GM19467 (cell line): Measurements from ENCODE around the gene ARHGAP36.

Experiments used
- ATAC-seq: cut with Tn5 transposase; IDR thresholded peaks from one replicate; pipeline ENCODE4 v1.9.1; 2021; ENCODE audit warnings: mild to moderate bottlenecking, moderate library complexity; ENCODE audit not compliant: unreplicated experiment

ARHGAP36 gene, protein sequence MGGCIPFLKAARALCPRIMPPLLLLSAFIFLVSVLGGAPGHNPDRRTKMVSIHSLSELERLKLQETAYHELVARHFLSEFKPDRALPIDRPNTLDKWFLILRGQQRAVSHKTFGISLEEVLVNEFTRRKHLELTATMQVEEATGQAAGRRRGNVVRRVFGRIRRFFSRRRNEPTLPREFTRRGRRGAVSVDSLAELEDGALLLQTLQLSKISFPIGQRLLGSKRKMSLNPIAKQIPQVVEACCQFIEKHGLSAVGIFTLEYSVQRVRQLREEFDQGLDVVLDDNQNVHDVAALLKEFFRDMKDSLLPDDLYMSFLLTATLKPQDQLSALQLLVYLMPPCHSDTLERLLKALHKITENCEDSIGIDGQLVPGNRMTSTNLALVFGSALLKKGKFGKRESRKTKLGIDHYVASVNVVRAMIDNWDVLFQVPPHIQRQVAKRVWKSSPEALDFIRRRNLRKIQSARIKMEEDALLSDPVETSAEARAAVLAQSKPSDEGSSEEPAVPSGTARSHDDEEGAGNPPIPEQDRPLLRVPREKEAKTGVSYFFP

DNA sequence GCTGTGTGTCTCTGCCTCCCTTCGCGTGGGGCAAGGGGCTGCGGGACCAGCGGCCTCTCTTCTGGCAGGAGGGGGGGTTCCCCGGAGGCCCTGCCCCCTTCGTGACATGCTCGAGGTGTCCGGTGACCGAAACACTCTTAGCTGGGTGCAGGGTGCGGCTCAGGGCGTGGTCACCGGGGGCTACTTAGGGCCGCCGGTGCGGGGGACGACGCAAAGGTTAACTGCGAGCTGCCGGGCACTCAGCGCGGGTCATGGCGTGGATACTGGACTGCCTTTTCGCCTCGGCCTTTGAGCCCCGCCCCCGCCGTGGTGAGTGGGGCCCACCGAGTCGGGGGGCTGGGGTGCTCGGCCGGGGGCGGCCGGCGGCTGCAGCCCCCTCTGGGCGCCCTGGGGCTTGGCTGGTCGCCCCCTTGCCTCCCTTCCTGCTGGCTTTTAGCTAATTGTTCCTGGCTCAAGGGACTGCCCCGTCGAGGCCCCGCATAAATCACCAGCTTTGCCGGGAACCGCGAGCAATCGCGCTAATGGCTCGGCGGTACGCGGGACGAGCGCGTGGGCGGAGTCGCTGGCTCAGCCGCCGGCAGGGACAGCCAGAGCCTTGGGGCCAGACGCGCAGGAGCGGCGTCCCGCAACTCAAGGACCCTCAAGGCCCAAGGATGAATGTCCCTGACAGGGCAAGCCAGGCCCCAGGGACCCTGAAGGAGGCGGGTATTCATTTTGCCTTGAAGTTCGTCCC is at the start of gene ARHGAP36:
Gene ARHGAP36 (plus strand): TSS at position 211 of the 733 bp plus-strand sequence. CDS start 23,320 bp downstream, outside the sequence.
- no peak for ATAC-seq

DNA sequence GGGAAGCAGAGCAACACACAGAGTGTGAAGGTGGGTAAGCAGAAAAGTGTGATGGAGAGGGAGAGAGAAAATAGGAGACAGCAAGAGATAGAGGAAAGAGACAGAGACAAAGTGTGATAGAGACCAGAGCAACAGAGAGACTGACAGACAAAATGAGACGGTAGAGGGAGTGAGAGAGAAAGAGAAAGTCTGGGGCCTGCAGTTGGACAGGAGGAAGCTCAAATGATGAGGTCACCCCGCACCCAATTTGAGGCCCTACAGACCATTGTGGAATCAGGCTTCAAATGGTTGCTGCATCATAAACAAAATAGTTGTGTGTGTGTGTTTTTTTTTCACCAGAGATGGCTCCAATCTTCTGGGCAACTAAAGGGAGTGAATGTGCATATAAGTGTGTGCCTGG is 48.0 kb upstream of the ARHGAP36 start:
- ATAC-seq = no peak

DNA sequence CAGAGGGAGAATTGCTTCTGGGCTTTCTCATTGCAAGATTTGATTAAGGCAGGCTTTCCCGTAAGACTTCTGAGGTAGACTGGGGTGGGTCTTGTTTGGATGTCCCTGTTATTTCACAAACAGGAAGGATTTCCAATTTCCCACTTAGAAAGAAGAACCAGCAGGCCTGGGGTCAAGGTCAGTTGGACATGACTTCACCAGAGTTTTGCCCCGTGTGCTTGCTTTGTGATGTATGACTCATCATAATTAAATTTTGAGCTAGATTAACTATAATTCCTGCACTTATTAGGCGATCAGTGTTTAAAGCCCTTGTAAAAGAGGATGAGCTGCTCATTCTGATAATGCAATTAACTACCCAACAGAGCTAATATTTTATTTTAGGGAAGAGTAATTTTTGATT is 32.8 kb upstream of the ARHGAP36 start:
- ATAC-seq = no peak

DNA sequence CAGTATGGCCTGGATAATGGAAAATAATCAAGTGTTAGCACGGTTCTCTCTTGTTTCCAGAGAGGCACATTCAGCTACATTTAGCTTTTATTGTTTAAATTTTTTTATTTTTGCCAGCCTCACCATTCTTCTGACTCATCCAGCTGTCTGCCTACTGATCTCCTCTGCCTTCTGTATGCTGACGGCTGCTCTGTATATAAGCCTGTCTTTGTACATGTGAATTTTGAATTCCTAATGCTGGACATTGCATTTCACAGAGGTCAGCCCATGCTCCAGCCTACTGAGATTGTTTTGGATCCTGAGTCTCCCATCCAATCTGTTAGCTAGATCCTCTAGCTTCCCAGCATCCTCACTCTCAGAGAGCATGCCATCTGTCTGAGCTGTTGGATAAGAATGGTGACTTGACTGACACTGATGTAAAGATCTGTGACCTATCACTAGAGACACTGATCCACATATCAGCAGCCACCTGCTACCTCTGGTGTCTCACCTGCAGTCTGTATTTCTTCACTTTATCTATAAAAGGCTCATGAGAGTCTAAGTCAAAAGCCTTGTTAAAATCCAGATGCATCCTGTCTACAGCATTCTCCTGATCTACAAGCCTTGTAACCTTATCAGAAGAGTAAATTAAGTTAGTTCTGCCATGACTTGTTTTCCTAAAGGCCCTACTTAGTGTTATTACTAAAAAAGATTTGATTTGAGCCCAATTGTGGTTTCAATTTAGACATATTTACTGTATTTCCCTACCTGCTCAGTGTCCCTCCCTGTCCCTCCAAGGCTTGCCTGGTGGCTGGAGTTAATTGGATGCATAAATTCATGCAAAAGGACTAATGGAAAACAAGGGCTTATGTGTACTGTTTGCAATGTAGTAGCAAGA is 25.6 kb upstream of the ARHGAP36 start:
- no peak for ATAC-seq

DNA sequence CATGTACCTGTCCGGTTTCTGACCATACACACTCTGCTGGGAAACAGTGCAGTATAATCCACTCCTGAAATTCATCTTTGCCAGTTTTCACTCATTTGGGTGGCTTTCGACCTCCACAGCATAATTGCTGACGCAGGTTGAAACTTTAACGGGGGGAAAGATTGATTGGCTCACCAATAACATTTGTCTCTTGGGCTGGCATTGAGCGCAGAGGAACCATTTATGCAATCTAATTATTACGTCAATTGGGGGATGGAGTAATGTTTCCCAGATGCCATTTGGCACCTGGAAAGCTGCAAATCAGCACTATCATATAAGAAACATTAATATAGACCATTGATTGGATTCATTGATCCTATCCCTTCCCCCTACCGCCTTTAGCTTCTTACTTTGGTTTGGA is 24.1 kb upstream of the ARHGAP36 start:
- no peak for ATAC-seq

DNA sequence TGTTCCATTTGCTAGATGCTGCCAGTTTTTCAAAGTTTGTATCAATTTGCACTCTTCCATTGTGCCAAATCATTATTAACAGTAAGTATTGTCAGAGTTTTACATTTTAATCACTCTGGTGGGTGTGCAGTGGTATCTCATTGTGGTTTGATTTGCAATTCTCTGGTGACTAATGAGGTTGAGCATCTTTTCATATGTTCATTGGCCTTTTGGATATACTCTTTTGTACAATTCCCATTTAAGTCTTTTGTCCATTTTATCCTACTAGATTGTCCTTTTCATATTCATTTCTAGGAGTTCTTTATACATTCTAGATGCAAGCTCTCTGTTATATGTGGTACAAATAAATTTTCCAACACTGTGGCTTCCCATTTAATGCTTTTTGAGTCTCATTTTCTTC is 17.4 kb upstream of the ARHGAP36 start:
- ATAC-seq = no peak

DNA sequence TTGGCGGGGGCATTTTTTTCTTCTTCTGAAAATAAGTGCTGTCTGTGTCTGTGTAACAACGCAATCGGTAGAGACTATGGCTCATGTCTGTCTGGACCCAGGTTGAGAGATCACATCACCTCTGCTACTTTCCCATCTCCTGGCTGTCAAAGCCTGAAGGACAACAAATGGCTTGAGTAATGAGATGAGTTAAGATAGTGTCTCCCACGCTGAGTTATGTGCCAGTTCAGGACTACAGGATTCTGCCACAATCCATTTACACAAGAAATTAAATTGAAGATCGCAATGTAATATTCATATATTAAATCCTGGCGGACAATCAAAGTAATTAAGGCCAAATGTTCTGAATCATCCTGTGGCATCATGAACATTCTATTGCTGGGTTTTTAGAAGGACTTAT is 16.5 kb upstream of the ARHGAP36 start:
- no peak for ATAC-seq

DNA sequence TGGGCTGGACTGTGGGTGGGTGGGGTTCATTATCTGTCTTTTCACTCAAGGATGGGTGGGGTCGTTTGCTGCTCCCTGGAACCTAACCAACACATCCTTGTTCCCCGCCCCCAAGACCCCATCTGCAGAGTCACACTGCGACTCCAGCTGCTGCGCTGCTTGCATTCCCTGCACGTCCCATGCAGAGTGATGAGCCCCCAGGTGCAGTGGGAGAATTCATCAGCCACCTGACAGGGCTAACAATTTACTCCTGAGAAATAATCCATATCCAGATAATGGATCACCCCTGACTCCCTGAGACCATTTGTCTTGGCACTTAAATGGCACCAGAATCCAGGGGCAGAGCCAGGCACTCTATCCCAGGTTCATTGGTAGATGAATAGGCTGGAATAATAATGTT is 12.4 kb upstream of the ARHGAP36 start:
- no peak for ATAC-seq

DNA sequence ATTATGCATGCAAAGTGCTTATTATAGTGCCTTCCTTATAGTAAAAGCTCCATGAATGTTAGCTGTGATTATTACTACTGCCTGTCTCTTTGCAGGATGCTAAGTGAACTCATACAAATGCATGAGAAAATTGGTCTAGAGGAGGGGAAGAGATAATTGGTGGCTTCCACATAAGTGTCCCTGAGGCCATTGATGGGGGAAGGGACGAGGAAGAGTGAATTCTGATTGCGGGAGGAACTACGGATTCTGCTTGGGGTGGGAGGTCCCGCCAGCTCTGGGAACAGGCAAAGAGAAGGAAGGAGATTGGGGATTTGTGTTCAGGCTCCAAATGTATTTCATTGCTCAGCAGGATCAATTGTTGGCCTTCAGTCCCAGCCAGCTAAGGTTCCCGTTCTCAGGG is 11.6 kb upstream of the ARHGAP36 start:
- no peak for ATAC-seq

DNA sequence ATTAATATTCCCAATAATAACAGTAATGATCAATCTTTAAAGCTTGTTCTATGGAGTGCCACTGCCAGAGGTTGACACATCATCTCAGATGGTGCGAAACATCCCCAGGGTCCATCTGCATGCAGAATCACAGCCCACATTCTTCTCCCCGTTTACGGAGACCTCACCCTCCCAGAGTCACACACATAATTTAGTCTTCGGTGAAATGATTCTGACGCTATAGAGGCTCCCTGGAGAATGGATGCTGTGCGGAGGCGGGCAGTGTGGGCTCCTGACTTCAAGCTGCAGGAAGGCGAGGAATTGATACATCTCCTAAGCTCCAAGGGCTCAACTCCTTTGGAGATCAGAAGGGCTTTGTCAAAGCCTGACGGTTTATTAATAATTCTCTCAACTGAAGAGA is 11.0 kb upstream of the ARHGAP36 start:
- ATAC-seq = no peak

DNA sequence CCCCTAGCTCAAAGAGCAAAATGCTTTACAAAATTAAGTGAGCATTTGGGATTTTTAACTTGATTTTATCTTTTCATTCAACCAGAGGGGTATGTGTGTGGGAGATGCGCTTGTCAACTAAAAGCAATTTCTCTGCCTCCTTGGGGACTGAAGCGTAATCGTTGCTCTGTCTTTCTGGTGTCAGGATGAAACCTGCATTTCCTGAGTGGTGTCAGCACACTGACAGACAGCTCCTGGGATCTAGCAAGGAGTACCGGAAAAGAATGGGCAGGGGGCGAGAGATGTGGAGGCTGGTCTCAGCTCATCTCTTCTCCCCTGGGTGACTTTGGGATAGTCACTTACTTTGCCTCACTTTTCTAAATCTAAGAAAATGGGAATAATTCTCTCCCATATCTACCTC is 5.1 kb upstream of the ARHGAP36 start:
- no peak for ATAC-seq

DNA sequence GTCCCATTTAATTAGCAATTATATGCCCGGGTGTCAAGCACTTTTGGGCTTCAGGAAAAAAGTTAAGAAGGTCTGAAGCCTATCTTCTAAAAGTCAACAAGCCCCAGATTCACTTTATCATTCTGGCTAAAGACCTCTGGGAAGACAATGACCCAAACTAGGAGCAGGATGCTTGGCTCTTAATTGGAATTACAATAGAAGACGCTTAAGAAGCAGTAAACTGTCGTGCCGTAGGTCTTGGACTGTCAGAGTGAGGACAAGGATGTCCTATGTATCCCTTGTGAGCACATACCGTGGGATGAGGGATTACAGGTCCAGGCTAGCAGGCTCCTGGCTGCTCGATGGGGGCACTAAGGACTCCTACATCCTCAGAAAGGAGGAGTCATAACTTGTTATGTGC is 3.2 kb upstream of the ARHGAP36 start:
- no peak for ATAC-seq

DNA sequence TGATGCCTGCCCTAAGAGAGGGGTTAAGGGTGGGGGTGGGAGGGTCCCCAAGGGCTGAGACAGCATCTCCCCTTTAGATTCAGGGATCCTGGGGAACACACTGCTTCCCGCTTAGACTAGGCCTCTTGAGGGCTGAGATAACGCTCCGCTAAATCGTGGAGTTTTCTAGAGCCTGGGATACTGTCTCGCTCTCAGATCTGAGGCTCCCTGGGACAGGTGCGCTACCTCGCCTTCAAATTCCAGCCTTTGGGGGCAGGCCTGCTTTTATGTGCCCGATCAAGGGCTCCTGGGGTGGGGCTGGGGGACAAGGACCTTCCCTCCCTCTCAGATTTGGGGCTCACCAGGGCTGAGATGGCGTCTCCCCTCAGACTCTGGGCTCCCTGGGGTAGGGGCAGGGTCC is 440 bp upstream of the ARHGAP36 start:
- ATAC-seq = no peak

DNA sequence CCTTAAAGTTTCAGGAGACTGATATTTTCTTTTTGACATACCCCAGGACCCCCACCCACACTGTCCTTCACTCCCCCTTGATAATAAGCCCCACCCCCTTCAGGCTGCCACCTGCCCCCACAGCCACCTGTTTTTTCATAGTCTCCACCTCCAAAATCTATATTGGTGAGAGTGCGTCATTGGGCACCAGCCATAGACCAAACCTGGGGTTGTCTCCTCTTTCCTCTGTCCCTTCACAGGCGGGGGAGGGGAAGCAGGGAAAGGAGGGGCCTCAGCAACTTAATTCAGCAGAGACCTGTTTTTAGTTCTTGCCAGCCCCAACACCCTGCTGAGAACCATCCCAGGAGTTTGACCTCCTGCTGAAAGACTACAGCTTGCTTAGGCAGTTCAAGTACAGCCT is 1.1 kb downstream of the ARHGAP36 start:
- ATAC-seq = no peak

DNA sequence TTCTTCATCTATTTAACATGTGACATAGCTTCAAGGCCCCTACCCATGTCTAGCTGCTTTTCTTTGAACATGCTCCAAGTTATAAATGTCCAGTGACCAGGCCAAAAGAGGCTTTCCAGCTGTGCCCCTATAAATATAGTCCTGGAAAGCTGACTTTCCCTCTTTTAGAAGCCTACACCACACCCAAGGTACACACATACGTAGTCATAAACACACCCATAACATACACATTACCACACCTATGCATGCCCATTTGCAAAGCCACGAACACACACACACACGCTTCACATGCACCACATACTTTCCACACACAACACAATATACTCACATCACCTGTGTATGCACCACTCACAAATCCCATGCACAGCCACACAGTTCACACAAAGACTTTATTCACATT is 2.0 kb downstream of the ARHGAP36 start:
- no peak for ATAC-seq

DNA sequence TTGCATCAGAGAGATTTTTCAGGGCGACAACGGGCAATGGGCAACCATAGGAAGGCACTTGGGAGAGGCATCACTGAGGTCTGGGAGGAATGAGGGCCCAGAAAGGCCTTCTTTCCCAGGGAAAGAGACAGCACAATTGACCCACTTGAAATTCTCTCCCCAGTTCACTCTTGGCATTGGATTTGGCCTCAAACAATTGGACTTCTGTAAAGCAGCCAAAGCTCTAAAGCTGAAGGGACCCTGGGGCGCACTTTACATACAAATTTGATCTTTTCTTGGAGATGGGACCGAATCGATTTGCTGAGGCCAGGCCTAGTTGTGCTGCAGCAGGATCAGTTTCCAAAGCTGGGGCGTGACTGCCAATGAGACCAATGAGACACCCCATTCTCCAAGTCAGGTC is 3.2 kb downstream of the ARHGAP36 start:
- no peak for ATAC-seq

DNA sequence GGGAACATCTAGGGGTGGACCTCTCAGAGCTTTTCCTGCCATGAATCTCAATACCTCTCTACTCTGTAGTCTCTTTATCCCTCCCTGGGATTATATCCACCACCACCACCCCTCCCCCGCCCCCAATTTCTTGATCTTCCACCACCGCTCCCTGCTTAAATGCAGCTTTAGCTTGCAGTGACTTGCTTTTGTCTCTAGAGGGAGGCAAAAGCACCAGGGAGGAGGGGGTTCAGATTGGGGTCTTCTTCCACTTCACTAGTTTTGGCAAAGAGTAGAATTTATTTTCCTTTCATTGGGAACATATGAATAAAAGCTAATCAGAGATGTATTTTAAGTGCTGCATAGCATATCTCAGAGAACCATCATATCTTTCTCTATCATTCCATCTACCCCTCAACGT is 5.5 kb downstream of the ARHGAP36 start:
- no peak for ATAC-seq

DNA sequence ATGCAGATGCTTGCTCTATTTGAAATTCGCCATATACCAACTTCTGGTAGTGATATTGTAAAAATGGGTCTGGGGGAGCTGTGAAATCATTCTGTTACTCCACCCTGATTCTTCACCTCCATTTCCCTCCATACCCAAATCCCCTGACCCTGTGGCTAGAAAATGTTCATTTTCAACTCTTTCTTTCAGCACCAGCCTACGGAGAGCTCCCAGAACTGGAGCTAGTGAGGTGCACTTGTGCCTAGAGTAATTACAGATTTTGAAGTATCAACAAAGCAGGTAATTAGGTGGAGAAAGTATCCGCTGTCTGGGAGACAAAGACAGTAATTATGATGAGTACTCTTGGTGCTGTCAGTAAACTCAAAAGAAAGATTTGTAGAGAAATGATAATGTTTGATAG is 8.1 kb downstream of the ARHGAP36 start:
- no peak for ATAC-seq

DNA sequence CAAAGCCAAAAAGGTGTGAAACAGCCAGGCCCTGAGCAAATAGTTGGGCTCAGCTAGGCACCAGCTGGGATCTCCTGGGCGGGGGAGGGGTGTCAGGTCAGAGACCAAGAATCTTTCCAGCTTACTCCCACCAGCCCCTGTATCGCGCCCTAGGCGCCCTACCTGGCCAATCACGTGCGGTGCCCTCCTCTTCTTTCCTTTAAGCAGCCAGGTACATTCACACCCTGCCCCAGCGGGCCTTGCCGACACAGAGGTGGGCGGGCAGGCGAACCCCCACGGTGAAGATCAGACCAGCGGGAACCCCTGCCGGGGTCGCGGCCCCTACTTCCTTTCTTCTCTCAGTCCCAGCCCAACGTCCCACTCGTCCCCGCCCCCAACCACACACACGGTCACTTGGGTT is 9.1 kb downstream of the ARHGAP36 start:
- no peak for ATAC-seq

DNA sequence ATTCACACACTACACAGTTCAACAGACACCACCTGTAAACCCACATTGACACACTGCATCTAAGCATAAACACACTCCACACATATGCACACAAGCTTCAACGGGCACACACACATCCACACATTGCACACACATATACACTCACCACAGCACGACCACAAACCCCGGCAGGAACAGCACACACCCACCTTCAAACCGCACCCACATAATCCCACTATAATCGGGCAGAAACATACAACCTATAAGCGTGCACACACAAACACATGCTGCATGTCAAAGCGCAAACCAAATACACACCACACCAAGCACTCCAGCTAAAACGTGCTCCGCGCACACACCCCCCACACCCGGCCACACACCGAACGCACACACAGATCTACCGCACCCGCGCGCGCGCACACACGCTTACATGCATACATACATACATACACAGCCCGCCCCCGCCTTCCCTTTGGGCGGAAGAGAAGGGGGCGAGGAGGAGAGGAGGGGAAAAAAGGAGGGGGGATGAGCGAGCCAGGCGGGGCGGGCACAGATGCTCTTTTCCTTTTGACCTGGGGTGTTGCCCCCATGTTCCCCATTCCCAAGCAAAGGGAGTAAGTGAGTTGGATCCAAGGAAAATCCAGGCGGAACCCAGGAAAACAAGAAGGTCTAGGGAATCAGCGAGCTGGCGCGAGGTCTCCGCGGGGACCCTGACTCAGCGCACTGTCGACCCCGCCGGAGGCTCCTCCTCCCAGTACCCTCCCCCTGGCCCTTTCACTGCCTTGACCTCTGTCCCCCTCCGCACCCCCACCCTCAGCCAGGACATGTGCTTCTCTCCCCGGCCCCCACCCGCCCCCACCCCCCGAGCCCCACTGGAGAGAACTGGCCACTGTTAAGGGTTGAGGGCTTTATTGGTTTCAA is 9.9 kb downstream of the ARHGAP36 start:
- no peak for ATAC-seq
